Hematopoietic multipotent progenitor cell treated with erythropoietin and hydrocortisone succinate and interleukin-3 and kit ligand, for 15 days (in vitro differentiated cells): ENCODE measurements around the gene WIPI1.
A peak's percentile ranks its signal among the peaks of the same experiment; 100 is the strongest.

Source experiments
- DNase-seq: peaks from one replicate; pipeline ENCODE4 v3.0.0-alpha.2; 2015; ENCODE audit warnings: low spot score

The WIPI1 gene

GRCh38 chr17:68460146-68460545 is 2.9 kb upstream of the WIPI1 start:
- DNase-seq = no peak

- peak; percentile 50 for DNase-seq
Measured at GRCh38 chr17:68459037-68459639, 1.8 kb upstream of the WIPI1 start.

DNA sequence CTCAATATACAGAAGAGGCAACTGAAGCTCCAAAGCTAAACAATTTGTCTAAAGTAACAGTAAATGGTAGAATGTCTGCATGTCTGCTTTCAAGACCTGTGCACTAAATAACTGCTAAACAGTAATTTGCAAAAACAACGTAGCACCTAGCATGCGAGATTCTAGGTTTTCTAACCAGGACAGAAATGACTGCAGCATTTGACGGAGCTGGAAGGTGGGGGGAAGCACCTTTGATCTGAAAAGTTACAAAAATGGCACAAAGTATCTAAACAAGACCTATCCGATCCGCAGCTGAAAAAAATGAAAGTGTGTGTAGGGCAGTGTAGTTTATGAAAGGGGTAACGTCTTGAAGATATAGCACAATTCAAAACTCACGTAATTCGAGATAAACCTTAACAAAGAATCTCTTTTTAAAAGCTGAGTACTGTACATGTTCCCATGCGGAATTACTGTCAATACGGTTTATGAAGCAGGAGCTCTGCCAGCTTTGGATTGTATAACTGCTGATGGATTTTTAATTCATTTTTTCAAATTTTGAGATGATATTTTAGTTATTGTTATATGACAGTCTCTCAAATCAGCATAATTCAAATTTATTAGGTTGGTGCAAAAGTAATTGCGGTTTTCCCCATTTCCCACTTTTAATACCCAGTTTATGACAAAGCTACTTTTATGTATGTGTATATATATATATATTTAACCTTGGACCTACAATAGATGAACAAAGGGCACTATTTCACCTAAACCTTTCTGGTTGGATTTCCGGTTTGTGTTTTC is 1.2 kb upstream of the WIPI1 start:
- no peak for DNase-seq

DNA sequence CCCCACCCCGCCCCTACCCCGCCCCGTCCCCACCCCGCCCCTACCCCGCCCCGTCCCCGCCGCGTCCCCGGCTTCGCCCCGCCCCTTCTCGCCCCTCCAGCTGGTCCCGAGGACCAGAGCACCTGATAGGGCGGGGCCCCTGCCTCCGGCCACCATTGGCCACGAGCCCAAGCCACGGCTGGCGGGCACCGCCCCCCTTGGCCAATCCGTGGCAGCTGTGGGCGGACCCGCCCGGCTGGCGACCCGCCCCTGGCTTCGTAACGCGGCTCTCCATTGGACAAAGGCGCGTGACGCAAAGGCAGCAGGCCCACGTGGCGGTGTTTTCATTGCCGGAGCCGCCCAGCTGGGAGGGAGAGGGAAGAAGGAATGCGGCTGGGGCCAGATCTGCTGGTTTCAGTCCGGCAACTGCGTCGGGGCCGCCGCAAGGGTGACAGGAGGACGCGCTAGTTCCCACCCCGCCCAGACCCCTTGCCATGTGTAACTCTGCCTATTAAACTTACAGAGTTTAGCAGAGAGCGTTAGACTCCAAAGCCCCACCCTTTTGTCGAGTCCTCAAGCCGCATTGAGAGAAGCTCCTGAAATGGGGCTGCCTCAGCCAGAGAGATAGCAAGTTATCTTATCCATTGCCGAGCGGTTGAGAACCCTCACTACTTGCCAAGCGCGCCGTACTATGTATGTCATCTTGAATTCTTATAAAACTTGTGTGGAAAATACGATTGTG is 403 bp upstream of the WIPI1 start:
- DNase-seq = peak; percentile 98

DNA sequence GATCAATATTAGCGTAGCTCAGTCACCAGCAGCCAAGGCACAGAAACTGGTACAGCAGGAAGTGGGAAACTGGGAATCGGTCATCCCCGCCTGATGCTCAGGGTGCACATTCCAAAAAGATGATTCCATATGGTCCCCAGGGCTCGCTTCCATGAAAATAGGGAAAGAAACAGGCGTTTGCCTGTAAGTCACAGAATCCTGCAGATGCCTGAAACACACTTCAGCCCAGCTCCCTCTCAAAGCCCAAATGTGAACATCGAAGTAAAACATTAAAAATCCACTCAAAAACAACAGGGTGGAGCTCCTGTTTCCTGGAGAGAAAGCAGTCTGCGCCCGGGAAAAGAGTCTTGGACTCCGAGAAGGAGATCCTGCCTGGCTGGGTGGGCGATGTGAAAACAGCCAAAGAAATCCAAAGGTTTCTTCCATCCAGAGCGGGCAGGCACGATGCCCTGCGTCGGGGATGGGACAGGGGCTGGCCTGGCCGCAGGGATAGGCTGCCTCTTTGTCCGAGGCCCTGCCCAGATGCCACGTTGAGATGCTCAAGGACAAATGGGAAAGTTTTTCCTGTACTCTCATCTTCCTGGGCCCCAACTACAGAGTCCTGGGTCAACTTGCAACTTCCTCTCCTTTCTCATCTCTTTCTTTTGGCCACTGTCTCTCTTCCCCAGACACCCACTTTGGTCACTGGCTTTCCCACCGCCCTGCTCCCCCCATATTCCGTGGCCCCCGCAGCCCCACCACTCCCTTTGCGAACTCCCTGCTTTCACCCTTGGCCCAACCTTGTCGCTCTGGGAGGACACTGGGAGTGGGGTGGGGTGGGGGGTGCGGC is 743 bp downstream of the WIPI1 start:
- DNase-seq = no peak

DNA sequence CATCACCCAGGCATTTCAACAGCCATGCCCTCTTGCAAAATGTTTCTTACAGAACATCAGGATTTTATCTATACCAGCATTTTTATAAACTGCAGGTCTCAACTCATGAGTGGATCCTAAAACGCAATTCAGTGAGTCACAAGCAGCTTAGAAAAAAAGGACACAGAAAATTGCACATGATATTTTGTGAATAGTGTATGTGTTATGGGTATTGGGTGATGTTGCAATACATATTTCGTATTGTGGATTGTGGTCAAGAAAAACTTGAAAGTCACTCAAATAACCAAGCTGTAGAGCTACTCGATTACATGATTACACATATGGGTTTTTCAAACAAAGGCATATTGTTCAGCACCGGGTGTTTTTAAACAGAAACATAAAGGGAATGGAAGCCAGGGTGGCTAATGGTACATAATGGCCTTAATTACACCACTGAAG is 1.4 kb downstream of the WIPI1 start:
- DNase-seq = no peak

DNA sequence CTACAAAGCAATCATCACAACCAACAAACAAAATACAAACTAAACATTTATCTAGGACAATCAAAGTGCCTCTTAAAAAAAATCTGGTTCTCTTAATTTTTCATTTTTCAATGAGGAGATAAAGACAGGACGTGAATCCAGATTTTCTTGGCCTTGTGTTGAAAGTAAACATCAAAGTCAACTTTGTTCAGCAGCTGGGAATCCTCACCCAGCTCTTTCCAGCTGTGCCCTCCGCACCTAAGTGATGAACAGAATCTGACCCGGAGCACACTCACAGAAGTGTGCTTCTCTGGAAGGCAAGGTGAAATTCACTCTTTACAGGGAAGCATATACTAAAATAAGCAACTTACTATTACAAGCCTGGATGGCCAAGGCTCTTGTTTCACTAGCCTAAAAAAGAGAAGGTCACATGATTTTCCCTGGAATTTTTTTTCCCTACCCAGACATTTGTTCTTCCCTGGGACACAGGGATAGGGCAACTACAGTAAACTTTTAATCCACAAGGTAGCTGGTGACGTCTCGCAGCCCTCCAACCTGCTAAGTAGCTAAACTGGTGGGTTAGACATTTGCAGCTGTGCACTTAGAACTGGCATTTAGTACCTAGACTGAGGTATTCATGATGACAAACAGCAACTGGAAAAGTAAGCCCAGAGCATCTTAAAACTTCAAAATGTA is 3.2 kb downstream of the WIPI1 start:
- no peak for DNase-seq

GRCh38 chr17:68452724-68453290 is 4.5 kb downstream of the WIPI1 start:
- no peak for DNase-seq

- no peak for DNase-seq
Measured at GRCh38 chr17:68451670-68452354, 5.5 kb downstream of the WIPI1 start.

DNA sequence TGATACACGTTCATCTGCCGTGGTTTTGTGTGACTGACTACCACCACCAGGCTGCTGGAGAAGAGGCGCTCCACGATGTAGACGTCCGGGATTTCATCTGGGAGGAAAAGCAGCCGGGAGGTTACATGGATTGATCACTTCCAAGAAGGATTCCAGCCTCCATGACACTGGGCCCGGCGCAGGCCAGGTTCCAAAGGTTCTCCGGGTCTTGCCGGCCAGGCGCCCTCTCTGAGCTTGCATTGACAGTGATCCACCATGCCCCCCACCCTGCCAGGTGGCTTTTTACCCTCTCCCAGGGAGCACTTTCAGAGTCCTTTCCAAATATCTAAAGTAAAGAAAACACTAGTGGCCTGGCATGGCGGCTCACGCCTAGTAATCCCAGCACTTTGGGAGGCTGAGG is 6.5 kb downstream of the WIPI1 start:
- no peak for DNase-seq

GRCh38 chr17:68450391-68450790 is 6.9 kb downstream of the WIPI1 start:
- no peak for DNase-seq

DNA sequence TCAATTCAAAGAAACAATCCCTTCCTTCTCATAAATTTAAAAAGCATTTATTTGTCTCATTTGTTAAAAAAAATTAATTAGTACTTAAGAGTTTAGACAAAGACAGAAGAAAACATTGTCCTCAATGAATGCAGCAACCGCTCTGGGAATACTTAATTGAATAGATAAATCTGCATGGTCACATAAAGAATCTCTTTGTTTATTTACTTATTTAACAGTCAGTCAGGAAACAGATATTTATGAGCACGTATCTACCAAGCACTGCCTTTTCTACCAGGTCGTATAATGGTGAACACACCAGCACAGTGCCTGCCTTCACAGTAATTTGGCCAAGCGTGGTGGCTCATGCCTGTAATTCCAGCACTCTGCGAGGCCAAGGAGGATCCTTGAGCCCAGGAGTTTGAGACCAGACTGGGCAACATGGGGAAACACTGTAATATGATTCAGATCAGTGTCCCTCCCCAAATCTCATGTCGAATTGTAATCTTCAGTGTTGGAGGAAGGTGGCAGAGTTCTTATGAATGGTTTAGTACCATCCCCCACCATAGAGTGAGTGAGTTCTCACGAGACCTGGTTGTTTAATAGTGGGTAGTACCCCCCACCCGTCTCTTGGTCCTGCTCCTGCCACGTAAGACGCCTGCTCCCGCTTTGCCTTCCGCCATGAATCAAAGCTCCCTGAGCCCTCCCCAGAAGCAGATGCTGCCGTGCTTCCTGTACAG is 8.1 kb downstream of the WIPI1 start:
- no peak for DNase-seq

DNA sequence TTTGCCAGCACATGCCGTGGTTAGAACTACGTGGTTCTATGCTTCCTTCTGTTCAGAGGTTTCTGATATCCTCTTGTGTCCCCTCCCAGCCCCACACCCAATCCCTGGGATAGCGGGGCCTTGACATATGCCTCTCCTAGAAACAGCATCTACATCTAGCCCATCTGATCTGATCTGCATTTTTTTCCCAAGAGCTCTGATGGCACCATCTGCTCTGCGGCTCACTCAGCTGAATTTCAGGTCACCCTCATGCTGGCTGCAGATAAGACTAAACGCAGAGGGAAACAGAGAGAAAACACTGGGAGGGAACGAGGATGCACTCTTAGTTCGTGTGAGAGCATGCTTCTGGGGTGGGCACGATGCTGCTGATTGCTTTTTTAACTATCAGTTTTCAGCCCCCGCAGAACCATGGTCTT is 10.7 kb downstream of the WIPI1 start:
- peak; percentile 62 for DNase-seq

DNA sequence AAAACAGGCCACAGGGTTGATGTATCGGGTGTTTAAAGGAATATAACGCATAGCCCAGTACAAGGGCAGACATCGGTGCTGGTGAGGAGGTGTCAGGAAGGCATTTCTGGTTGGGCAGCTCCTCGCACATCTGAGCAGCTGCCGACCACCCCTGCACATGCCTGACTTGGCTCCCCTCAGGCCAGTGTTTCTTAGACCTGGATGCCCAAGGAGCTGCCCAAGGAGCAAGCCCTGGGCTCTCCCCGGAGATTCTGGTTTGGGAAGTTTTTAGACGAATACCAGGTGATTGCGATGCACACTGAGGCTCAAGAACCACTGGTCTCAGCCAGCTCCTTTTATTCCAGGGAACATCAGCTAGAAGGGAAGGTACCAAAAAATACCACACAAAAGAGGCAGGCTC is 11.6 kb downstream of the WIPI1 start:
- DNase-seq = no peak

GRCh38 chr17:68443972-68444464 is 13.3 kb downstream of the WIPI1 start:
- DNase-seq = no peak

GRCh38 chr17:68441070-68441770 is 16.1 kb downstream of the WIPI1 start:
- no peak for DNase-seq

- DNase-seq = no peak
Measured at GRCh38 chr17:68440526-68440925, 16.8 kb downstream of the WIPI1 start.

- DNase-seq = no peak
Measured at GRCh38 chr17:68439656-68440290, 17.5 kb downstream of the WIPI1 start.
